GM12892 (cell line): Measurements from ENCODE around the gene DPH2.

Experiments
- POLR2A ChIP-seq: IDR thresholded peaks from 2 replicates; pipeline ENCODE4 v1.6.1; 2011; ENCODE audit warnings: low read depth, low read length, control low read depth
- POLR2AphosphoS5 ChIP-seq: IDR thresholded peaks from 2 replicates; pipeline ENCODE4 v1.6.1; 2011; ENCODE audit warnings: low read depth, low read length, control low read depth

DNA sequence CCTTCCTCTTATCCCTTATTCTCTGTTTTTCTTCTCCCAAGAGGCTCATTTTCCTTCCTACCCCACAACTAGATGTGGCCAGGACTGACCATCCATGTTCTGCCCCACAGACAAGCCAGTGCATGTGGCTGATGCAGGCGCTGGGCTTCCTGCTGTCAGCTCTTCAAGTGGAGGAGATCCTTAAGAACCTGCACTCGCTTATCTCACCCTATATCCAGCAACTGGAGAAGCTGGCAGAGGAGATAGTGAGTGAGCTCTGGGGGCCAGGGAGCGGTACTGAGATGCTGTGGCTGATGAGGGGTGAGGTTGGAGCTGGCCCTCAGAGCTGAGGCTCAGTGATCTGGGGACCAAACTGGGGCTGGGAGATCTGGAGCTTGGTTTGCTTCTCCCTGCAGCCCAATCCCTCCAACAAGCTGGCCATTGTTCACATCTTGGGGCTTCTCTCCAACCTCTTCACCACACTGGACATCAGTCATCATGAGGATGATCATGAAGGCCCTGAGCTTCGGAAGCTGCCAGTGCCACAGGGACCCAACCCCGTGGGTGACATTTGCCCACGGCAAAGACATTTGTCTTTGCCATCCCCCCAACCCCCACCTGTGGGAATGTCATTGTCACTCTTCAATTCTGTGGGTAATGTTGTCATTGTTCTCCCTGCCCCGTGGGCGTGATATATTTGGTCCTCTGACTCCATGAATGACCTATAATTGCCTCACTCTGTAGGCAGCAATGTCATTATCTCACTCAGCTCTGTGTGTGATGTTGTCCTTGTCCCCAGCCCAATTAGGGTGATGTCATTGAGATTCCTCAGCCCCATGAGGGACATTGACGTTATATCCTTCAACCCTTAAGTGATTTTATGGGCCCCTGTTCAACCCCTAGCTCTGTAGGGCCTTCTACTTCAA is 11.2 kb upstream of the DPH2 start:
- TF ChIP-seq POLR2A: no peak
- TF ChIP-seq POLR2AphosphoS5: no peak
